DMS79 (cell line): Measurements from ENCODE around the gene GPR132.

Source experiments
- DNase-seq: peaks from one replicate; lab custom pipeline; 2025; lab: John Stamatoyannopoulos, UW

GPR132 gene

GRCh38 chr14:105020815-105021655 is 44.2 kb downstream of the GPR132 start, which contains the start of gene CDCA4:
Gene CDCA4 (minus strand): TSS chr14:105021083. CDS start chr14:105011929, 9,154 bp downstream.
- DNase-seq = peak; percentile 100

DNA sequence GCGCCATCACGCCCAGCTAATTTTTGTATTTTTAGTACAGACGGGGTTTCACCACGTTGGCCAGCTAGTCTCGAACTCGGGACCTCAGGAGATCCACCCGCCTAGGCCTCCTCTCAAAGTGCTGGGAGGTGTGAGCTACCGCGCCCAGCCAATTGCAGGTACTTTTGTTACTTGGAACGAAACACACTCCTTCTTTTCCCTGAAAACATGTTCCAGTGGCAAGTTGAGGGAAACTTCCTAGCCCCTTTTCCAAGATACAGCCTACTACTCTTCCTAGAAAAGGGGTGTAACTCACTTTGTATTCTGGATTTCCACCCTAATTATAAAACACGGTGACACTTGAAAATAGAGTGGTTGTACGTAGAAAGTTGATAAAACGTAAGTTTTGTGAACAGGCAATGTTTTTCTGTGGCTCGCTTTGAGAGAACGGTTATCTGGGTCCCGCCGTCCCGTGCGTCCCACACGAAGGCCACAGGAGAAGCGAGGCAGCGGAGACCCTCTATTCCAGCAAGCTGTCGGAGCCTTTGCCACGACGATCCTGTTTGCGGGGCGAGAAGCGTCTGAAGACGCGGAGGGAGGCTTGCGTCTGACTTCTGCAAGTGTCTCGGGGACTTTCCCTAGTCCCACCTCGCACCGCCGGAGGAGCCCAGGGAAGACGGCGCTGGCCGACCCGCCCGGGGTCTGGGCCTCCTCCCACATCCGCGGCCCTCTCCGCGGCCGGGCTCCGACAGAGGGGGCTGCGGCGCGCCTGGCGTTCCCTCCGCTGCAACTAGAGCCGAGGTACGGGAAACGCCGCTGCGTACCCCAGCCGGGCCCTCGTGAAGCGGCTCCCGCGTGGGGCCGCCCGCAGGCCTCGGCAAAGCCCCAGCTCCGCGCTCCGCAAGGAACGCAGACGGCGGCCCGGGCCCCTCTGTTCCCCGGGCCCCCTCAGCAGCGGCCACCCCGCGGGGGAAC is 45.1 kb downstream of the GPR132 start:
- DNase-seq = no peak

GRCh38 chr14:105018414-105018813 is 46.8 kb downstream of the GPR132 start:
- DNase-seq = no peak

DNA sequence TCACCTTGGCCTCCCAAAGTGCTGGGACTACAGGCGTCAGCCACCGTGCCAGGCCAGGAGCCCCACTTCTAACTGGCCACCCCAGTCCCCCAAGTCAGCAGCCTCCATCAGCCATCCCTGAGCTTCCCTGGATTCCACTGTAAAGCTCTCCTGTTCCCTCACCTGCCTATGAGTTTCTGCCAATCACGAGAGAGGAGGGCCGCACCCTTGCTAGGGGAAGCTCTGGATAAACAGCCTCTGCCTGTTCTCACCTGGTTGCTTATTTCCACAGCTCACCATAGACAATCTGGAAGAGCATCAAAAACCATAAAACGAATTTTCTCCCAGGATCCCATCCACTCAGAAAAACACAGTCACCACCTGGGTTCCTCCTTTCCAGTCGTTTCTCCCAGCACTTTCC is 49.3 kb downstream of the GPR132 start:
- no peak for DNase-seq

DNA sequence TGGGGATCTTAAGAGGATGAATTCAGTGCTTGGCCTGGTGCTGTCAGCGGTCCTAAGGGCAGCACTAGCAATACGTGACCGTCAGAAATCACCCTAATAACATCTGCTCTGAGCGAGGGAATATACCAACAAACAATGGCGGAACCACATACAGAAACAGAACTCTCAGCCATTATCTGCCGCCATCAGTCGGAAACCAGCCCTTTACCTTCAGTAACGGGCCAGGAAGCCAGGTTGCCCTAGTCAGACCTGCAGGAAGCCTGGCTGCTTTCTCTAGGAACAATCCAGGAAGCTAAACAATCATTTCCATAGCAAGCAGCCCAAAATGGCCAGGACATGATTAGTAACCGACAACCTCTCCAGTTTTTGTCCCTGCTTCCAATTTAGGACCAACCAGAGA is 50.0 kb downstream of the GPR132 start:
- DNase-seq = no peak

DNA sequence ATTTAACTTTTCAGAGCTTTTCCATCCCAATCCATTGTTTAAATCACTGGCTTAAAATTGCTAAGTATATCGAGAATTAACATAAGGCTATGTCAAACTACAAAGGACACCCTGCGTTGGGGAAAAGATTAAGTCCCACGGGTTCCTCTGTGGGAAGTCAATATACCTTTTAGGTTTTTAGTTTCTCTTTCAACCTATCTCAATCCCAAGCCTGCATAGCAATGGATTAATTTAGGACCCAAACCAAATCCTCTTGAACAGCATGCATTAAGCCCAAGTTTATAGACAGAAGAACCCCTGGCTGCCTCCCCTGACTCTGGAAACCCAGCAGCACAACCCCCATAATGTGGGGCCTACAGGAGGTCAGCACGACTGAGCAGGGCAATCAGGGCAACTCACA is 50.6 kb downstream of the GPR132 start:
- DNase-seq = no peak

DNA sequence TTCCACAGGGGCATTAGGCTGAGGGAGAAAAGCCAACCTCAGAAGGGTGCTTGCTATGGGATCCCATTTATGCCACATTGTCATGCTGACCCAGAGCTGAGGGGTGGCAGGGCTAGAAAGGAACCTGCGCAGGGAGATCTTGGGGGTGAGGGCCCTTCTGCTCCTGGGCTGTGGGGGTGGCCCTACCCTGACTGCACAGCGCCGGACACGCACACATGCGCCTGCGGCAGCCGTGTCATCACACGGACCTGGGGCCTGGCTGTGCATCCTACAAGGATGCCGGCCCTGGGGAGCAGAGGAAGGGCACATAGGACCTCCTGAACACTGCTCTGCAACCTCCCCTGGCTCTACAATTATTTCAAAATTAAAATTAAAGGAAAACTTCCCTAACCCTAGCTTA is 51.2 kb downstream of the GPR132 start:
- DNase-seq = no peak

DNA sequence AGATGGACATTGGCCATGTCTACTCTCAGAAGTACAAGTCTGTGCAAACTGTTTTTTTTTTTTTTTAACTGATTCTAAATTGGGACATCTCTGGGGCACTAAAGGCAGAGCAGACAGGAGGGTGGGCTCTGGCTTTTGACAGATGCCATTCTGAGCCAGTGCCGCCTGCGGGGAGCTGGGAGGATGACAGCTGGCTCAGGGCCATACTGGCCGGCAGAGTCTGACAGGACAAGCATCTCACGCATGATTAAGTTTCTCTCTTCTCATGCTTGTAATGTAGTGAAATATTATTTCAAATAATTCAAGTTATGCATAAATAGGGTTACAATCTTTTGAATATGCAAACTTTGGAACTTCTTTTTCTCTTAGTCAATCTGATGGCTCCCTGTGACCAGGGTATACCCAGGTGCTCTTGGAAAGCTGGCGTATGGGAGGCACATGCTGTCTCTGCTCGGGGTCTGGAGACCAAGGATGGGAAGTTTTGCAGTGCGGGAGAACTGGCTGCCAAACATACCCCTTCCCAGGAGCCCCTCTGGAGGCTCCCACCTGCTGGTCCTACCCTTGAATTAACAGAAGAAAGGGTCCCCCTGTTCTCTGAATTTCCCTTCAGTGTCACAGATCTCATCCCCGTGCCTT is 52.0 kb downstream of the GPR132 start:
- no peak for DNase-seq

DNA sequence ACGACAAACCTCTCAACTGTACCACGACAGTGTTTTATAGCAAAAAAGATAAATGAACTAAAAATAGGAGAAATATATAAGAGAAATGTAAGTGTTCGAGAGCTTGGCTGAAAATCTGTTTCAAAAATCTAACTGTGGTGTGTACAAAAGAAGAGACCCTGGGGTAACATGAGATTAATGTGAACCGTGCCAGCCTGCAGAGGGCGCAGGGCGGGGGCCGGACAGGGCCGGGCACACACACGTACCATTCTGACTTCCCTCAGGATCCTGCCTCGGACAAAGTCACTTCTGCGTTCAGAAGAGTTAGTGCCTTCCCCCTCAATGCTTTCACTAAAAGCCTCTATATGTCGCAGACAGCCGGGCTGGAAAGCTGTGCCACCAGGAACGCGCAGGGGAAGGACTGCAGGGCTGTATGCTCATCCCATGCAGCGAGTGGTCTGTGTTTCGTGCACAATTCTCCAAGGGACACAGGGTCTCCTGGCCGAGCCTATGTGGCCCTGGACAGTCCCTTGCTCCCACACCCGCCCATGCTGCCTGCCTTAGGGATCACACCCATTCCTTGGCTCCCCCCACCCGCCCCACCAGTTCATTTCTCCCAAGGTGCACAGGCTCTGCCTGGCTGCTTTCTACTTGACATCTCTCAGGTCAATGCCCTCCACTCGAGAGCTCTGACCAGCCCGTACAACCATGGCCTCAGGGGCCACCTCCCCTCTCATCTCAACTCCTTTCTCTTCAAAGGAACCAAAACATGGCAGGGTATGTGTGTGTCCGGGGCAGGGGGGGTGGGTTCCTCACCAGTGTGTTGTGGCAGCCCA is 52.9 kb downstream of the GPR132 start:
- no peak for DNase-seq

GRCh38 chr14:105011312-105011990 is 53.8 kb downstream of the GPR132 start:
- DNase-seq = no peak

DNA sequence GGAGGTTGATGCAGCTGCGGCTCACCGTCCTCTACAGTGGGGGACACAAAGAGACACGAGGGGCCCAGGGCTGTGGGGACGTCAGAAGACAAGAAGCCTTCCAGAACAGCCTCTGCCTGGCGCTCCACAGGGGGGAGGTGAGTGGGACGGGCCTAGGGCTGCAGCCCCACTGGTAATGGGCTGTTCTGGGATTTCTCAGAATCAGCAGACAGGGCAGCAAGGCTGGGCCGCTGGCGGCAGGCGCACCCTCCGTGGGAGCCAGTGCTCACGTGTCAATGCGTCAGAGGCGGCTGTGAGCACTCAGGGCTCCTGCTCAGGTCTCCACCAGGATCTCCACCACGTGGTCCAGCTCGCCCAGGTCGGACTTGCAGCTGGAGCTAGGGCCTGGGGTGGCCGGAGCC is 54.3 kb downstream of the GPR132 start:
- DNase-seq = no peak

- no peak for DNase-seq
Measured at GRCh38 chr14:105010106-105010505, 55.1 kb downstream of the GPR132 start.

DNA sequence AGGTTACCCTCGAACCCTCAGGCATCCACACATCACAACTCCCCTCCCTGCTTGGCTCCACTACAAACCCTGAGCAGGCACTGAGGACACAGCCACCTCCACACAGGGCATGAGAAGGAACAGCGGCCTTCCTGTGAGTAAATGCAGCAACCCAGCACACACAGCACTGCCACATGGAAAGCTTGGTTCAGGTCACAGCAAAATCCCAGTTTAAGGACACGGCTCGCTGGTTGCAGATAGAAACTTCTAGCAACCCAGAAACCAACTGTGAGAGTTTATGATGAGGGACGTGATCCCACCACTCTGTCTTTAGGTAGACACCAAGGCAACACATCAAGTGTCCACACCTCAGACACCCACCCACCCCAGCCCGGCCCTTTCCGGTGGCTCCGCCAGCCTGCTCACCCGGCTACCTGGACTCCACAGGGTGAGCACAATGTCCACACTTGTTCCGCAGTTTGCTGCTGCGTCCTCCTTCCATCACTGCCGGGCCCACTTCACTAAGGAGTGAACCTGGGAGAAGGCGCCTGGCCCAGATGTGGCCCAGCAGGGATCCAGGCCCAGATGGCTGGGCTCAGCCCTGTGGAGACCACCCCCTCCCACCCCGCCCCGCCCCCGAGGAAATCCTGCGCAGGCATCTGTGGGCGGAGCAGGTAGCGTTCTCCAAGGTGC is 57.5 kb downstream of the GPR132 start:
- DNase-seq = no peak

GRCh38 chr14:105006831-105007592 is 58.2 kb downstream of the GPR132 start:
- no peak for DNase-seq

- no peak for DNase-seq
Measured at GRCh38 chr14:105005929-105006830, 59.0 kb downstream of the GPR132 start.

- no peak for DNase-seq
Measured at GRCh38 chr14:105005329-105005928, 59.8 kb downstream of the GPR132 start.
